Kidney epithelial cell (primary cell): ENCODE measurements around the gene IQSEC3. TPM values are rescaled to one million over a fixed set of nuclear protein-coding genes. Genes with fewer than 3 reads are reported as not detected.

Source experiments
- DNase-seq: peaks from one replicate; pipeline ENCODE4 v3.0.0-alpha.2; 2010; ENCODE audit warnings: low read depth
- H3K27me3 ChIP-seq: 2 replicates; pipeline ENCODE4 v1.6.0; 2011; ENCODE audit warnings: low read length; ENCODE audit not compliant: control insufficient read depth, insufficient read depth
- H3K36me3 ChIP-seq: 2 replicates; pipeline ENCODE4 v1.5.1; 2011; ENCODE audit warnings: low read length; ENCODE audit not compliant: control insufficient read depth, insufficient read depth
- H3K4me3 ChIP-seq: 2 replicates; pipeline ENCODE4 v1.5.1; 2011; ENCODE audit warnings: low read depth, mild to moderate bottlenecking, control low read depth, low read length
- total RNA-seq: library from RNA; depleted of rRNA; stranded (reverse); fragments of >200 nt; gene quantifications from 2 replicates; pipeline ENCODE4 v1.2.3, GENCODE V29; 2015
- TF ChIP-seq, protein P1 (sequence below): IDR thresholded peaks from 2 replicates; pipeline ENCODE4 v1.5.1; 2011; ENCODE audit warnings: mild to moderate bottlenecking, moderate library complexity, low read length, control low read depth, inconsistent platforms; ENCODE audit not compliant: insufficient read depth, poor library complexity, severe bottlenecking

IQSEC3 gene
- total RNA-seq, 1 donor from 2014 or later = 1.0 TPM

DNA sequence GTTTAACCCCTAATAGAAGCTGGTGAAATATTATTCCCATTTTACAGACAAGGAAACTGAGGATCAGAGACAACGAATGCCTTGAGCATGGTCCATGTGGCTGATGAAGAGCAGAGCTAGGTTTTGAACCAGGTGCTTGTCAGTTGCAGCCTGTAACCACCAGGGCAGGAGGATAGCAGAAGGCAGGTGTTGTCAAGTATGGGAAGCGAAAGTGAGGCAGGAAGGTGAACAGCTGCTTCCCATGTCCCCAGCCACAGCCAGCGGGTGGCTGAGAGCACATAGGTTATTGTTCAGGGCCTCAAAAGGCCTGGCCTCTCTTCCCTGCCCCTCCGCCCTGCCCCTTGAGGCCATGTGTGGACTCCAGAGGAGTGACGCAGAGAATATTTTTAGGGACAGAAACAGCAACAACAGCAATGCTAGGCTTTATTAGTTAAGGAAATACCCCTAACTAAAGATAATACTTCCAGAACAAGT, 39.6 kb downstream of the IQSEC3 start:
- Histone ChIP-seq H3K36me3 (no peaks in the 10 kb centered on the region), H3K4me3 (no peak overlapping the region), H3K27me3 (peaks cover 38% of the 10 kb centered on the region)
- TF ChIP-seq, protein P1, sequence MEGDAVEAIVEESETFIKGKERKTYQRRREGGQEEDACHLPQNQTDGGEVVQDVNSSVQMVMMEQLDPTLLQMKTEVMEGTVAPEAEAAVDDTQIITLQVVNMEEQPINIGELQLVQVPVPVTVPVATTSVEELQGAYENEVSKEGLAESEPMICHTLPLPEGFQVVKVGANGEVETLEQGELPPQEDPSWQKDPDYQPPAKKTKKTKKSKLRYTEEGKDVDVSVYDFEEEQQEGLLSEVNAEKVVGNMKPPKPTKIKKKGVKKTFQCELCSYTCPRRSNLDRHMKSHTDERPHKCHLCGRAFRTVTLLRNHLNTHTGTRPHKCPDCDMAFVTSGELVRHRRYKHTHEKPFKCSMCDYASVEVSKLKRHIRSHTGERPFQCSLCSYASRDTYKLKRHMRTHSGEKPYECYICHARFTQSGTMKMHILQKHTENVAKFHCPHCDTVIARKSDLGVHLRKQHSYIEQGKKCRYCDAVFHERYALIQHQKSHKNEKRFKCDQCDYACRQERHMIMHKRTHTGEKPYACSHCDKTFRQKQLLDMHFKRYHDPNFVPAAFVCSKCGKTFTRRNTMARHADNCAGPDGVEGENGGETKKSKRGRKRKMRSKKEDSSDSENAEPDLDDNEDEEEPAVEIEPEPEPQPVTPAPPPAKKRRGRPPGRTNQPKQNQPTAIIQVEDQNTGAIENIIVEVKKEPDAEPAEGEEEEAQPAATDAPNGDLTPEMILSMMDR = no peak
- no peak for DNase-seq

DNA sequence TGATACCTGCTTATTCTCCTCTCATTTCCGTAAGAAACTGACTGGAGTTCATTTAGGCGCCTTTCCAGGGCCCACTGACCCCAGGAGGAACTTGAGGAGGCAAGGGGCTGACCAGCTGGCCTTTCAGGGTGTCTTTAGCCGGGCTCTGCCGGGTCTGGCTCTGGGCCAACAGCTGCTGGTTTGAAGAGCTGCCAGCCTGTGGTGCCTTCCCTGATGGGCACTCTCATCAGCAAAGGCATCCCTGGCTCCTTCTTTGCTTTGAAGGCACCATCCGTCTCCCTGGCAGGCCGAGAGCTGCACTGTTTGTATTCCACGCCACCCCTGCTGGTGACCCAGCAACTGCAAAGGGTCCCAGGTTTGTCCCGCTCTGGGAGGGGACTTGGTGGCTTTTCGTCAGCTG, 42.0 kb downstream of the IQSEC3 start:
- no peak for DNase-seq
- Histone ChIP-seq H3K27me3 (peaks cover 41% of the 10 kb centered on the region), H3K36me3 (no peaks in the 10 kb centered on the region), H3K4me3 (no peak overlapping the region)
- TF ChIP-seq, protein P1 = no peak

DNA sequence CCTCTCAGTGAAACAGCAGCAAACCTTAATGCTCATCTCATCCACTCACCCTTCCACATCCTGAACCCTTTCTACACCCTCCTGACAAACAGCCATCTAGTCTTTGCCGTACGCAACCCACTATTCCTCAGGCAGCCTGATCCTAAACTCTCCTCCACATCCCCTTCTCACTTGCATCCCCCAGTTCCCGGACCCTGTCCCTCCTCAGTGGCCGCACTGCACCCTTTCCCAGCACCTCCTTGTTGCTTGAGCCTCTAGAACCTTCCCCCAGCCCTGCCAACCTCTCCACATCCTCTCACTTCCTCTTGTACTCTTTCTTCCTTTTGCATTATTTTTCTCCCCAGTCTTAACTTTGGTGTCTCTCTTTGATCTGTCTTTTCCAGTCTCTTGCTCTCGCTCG, 42.9 kb downstream of the IQSEC3 start:
- TF ChIP-seq, protein P1 = no peak
- Histone ChIP-seq H3K36me3 (no peaks in the 10 kb centered on the region), H3K4me3 (no peak overlapping the region), H3K27me3 (peaks cover 37% of the 10 kb centered on the region)
- no peak for DNase-seq

DNA sequence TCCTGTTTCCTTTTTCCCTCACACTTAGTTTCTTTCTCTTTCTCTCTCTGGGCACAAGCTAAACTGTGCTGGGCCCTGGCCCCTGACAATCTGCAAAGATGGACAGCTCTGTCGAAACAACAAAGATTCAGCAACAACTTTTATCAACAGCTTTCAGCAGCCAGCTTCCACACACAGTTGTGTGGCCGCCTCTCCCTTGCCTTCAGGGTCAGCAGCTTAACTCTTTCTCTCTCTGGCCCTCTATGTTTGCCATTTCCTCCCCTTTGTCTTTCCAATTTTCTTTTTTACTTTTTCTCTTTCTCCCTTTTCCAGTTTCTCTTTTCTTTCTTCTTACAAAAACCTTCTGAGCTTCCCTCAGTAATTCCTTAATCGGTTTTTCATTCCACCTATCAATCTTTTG, 43.3 kb downstream of the IQSEC3 start:
- no peak overlapping the region for H3K4me3 ChIP-seq
- no peak for DNase-seq
- TF ChIP-seq, protein P1 = no peak
- H3K27me3 ChIP-seq = peaks cover 35% of the 10 kb centered on the region
- no peaks in the 10 kb centered on the region for H3K36me3 ChIP-seq

DNA sequence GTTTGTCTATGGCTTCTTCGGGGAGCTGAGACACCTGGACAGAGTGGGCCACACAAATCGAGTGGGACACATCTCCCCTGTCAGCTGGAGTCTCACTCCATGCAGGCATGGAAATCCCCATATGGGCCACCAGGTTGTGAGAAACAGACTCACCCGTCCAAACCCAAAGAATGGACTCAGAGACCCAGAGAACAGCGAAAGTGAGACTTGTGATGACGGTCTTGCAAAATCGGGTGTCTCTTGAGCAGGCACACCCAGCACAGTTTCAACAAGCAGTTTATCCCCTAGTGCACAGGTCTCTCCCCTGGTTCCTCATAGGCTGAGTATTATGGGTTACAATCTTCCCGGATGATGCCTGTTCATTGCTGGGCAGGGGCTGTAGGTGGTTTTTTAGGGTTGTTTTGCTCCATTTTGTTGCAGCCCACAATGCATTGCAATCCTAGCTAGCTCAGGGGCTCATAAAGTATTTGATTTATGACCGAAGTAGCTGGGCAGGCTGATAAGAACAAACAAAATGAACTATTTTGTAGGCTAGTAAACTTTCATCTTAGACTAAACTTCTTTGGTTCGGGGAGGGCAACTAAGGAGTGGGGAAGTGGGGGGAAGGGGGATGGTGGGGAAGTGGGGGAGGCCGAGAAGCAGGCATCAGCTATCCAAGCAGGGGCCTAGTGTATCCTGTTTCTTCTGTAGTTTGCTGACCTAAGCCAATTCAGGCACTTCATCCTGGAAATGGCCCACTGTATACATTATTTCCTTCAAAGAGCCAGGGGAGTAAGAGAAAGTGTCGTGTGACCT, 45.3 kb downstream of the IQSEC3 start:
- Histone ChIP-seq H3K36me3 (no peaks in the 10 kb centered on the region), H3K27me3 (peaks cover 24% of the 10 kb centered on the region), H3K4me3 (no peak overlapping the region)
- no peak for DNase-seq
- TF ChIP-seq, protein P1 = no peak

DNA sequence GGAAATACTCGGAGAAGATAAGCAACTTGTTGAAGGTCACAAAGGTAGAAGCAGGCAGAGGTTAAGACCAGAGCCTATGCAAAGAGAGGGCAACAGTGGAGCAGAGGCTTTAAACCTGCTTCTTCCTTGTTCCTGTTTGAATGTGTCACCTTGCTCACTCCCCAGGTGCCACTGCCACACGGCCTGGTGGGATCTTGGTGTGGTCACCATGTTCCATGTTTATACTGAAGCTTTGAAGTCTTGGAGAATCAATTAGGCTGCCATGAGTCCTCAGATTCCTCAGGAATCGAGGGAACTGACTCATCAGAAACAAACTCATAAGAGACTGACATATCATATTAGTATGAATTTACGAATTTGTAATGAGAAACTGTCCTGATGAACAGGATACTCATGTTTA, 46.8 kb downstream of the IQSEC3 start:
- Histone ChIP-seq H3K4me3 (no peak overlapping the region), H3K36me3 (no peaks in the 10 kb centered on the region), H3K27me3 (peaks cover 26% of the 10 kb centered on the region)
- no peak for DNase-seq
- TF ChIP-seq, protein P1 = no peak
